NB4 (cell line): ENCODE data around the gene MCF2L.

Experiments used
- POLR2A ChIP-seq: IDR thresholded peaks from 2 replicates; pipeline ENCODE4 v1.6.1; 2011; ENCODE audit warnings: mild to moderate bottlenecking; ENCODE audit not compliant: insufficient read length; ENCODE audit errors: extremely low read depth
- TF ChIP-seq, protein P1 (sequence below): IDR thresholded peaks from 2 replicates; pipeline ENCODE4 v1.6.1; 2011; ENCODE audit warnings: low read depth, low read length
- TF ChIP-seq, protein P2 (sequence below): IDR thresholded peaks from one replicate; pipeline ENCODE4 v1.5.1; 2012; ENCODE audit warnings: low read depth, low read length

GRCh38 chr13:112967686-112968379, 1.2 kb upstream of the MCF2L start:
- TF ChIP-seq POLR2A: no peak
- TF ChIP-seq, protein P1, sequence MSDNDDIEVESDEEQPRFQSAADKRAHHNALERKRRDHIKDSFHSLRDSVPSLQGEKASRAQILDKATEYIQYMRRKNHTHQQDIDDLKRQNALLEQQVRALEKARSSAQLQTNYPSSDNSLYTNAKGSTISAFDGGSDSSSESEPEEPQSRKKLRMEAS: no peak
- TF ChIP-seq, protein P2, sequence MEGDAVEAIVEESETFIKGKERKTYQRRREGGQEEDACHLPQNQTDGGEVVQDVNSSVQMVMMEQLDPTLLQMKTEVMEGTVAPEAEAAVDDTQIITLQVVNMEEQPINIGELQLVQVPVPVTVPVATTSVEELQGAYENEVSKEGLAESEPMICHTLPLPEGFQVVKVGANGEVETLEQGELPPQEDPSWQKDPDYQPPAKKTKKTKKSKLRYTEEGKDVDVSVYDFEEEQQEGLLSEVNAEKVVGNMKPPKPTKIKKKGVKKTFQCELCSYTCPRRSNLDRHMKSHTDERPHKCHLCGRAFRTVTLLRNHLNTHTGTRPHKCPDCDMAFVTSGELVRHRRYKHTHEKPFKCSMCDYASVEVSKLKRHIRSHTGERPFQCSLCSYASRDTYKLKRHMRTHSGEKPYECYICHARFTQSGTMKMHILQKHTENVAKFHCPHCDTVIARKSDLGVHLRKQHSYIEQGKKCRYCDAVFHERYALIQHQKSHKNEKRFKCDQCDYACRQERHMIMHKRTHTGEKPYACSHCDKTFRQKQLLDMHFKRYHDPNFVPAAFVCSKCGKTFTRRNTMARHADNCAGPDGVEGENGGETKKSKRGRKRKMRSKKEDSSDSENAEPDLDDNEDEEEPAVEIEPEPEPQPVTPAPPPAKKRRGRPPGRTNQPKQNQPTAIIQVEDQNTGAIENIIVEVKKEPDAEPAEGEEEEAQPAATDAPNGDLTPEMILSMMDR: no peak
